GM12892 (cell line): ENCODE measurements around the gene SSBP4.

ENCODE experiments used
- POLR2A ChIP-seq: IDR thresholded peaks from 2 replicates; pipeline ENCODE4 v1.6.1; 2011; ENCODE audit warnings: low read depth, low read length, control low read depth
- POLR2AphosphoS5 ChIP-seq: IDR thresholded peaks from 2 replicates; pipeline ENCODE4 v1.6.1; 2011; ENCODE audit warnings: low read depth, low read length, control low read depth
- TAF1 ChIP-seq: IDR thresholded peaks from 2 replicates; pipeline ENCODE4 v1.6.1; 2011; ENCODE audit warnings: low read depth, mild to moderate bottlenecking, control low read depth, low read length, borderline replicate concordance

DNA sequence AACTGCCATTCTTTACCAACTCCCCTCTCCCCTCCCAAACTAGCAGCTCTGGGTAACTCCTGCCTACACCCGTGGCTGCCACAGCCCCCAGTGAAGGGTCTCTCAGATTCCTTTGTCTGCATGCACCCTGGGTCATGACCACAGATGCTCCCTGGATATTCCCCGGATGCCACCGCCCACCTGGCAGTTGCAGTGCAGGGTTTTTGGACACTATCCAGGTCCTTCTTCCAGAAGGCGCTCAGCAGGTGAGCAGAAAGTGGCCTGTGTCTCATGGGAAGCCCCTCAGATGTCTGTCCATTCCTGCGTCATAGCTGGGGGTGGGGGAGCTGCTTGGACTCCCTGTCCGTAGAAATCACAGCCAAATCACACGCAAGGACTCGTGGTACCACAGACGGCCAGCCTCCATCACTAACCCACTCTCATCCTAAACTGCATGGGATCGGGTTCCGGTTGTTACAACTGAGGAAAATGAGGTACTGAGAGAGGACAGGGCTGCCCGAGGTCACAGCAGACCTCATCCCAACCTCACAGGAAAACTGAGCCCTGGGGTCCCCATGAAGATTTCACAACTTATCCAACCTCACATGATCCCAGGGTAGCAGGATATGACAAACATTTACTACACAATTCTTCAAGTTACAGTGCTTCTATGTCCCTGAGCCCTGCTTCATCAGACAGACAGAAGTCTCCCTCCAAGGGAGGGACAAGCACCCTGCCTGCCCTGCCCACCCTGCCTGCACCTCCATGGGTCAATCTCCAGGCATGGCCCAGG, 64.1 kb downstream of the SSBP4 start:
- TF ChIP-seq POLR2A (no peak), POLR2AphosphoS5 (no peak), TAF1 (no peak)
